ENCODE data around the gene TMPRSS12. TPM values are rescaled to one million over a fixed set of nuclear protein-coding genes. Genes with fewer than 3 reads are reported as not detected.

TMPRSS12 gene
- total RNA-seq, 1 donor from 2014 or later = not detected

GRCh38 chr12:50934981-50935807, 92.5 kb downstream of the TMPRSS12 start:
- Mint-ChIP-seq H3K9me3 (no peaks in the 10 kb centered on the region), H3K27ac (peak overlapping the region; percentile 78), H3K4me3 (no peak overlapping the region), H3K36me3 (peaks cover 13% of the 10 kb centered on the region), H3K27me3 (no peaks in the 10 kb centered on the region), H3K4me1 (ENCODE audit: unreplicated experiment) (peaks cover 32% of the 10 kb centered on the region)
- TF ChIP-seq, protein P1, sequence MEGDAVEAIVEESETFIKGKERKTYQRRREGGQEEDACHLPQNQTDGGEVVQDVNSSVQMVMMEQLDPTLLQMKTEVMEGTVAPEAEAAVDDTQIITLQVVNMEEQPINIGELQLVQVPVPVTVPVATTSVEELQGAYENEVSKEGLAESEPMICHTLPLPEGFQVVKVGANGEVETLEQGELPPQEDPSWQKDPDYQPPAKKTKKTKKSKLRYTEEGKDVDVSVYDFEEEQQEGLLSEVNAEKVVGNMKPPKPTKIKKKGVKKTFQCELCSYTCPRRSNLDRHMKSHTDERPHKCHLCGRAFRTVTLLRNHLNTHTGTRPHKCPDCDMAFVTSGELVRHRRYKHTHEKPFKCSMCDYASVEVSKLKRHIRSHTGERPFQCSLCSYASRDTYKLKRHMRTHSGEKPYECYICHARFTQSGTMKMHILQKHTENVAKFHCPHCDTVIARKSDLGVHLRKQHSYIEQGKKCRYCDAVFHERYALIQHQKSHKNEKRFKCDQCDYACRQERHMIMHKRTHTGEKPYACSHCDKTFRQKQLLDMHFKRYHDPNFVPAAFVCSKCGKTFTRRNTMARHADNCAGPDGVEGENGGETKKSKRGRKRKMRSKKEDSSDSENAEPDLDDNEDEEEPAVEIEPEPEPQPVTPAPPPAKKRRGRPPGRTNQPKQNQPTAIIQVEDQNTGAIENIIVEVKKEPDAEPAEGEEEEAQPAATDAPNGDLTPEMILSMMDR (conservative IDR thresholded peaks at IDR 0.05) = no peak
- no peak for DNase-seq (ENCODE audit: extremely low spot score, unreplicated experiment)

- H3K27ac Mint-ChIP-seq = peak overlapping the region; percentile 30
These were observed 94.2 kb downstream of the TMPRSS12 start for GRCh38 chr12:50936821-50937530.

More at GRCh38 chr12:50936821-50937530, 94.2 kb downstream of the TMPRSS12 start:
- H3K9me3 Mint-ChIP-seq = no peaks in the 10 kb centered on the region
- TF ChIP-seq, protein P1 (conservative IDR thresholded peaks at IDR 0.05) = no peak
- no peak overlapping the region for H3K4me3 Mint-ChIP-seq
- no peak for DNase-seq (ENCODE audit: extremely low spot score, unreplicated experiment)
- peaks cover 29% of the 10 kb centered on the region for H3K4me1 Mint-ChIP-seq (ENCODE audit: unreplicated experiment)
- peaks cover 6% of the 10 kb centered on the region for H3K36me3 Mint-ChIP-seq
- H3K27me3 Mint-ChIP-seq = no peaks in the 10 kb centered on the region

Other genes starting within 250 kb of the TMPRSS12 start
- 32.9 and 34.4 TPM in 2 replicates for gene ATF1, start 78.8 kb upstream of the TMPRSS12 start, total RNA-seq (ENCODE audit: low replicate concordance)
- gene HIGD1C, start 109.6 kb downstream of the TMPRSS12 start, total RNA-seq (ENCODE audit: low replicate concordance) = not detected in 2 replicates
- 56.3 and 62.9 TPM in 2 replicates for gene SLC11A2, start 183.5 kb downstream of the TMPRSS12 start, total RNA-seq (ENCODE audit: low replicate concordance)
- 67.8 and 68.7 TPM in 2 replicates for gene LETMD1, start 205.4 kb downstream of the TMPRSS12 start, total RNA-seq (ENCODE audit: low replicate concordance)
- 32.1 and 55.5 TPM in 2 replicates for gene CSRNP2, start 240.7 kb downstream of the TMPRSS12 start, total RNA-seq (ENCODE audit: low replicate concordance)

Data from type B pancreatic cell (in vitro differentiated cells).